T-helper 2 cell treated with Interferon-gamma antibody and Interleukin-4, amounts not matched to agents 100 ng/mL and 5 ng/mL, for 36 hours (primary cell): ENCODE results near the gene MGA. TPM values are rescaled to one million over a fixed set of nuclear protein-coding genes. Genes with fewer than 3 reads are reported as not detected.

Experiments
- intact Hi-C: fragments of 100-400 bp; cut with micrococcal nuclease; formaldehyde crosslinking; loops from one replicate; pipeline ENCODE4 v1.15.1; 2023
- total RNA-seq: library from RNA; stranded (reverse); gene quantifications from 2 replicates; pipeline ENCODE4 v1.2.3, GENCODE V29; 2022

Gene MGA
- total RNA-seq, 1 donor from 2014 or later: 38.0 TPM

- intact Hi-C loops: no loop called here
Measured at GRCh38 chr15:41804361-41804760, 144.2 kb downstream of the MGA start.

- intact Hi-C loops: no loop called here
Measured at GRCh38 chr15:41804916-41805666, 144.9 kb downstream of the MGA start.

- intact Hi-C loops: no loop called here
Measured at GRCh38 chr15:41805711-41806110, 145.5 kb downstream of the MGA start.

GRCh38 chr15:41806291-41807181 lies 146.3 kb downstream of the MGA start:
- intact Hi-C loops: no loop called here

- intact Hi-C loops: no loop called here
Measured at GRCh38 chr15:41809121-41809520, 148.9 kb downstream of the MGA start.

GRCh38 chr15:41809526-41810220 lies 149.5 kb downstream of the MGA start:
- intact Hi-C loops: no loop called here

- intact Hi-C loops: loop anchor here (1.0 kb wide), 1 partner anchor 37 kb away; the partner anchor contains the start of gene MAPKBP1
Measured at GRCh38 chr15:41810651-41811431, 150.6 kb downstream of the MGA start.

- intact Hi-C loops: loop anchor here (1.0 kb wide), 1 partner anchor 37 kb away; the partner anchor contains the start of gene MAPKBP1
Measured at GRCh38 chr15:41811432-41812195, 151.4 kb downstream of the MGA start.

GRCh38 chr15:41812820-41813375 lies 152.7 kb downstream of the MGA start:
- intact Hi-C loops: no loop called here

GRCh38 chr15:41813426-41813825 lies 153.2 kb downstream of the MGA start:
- intact Hi-C loops: no loop called here

- intact Hi-C loops: no loop called here
Measured at GRCh38 chr15:41814534-41814933, 154.3 kb downstream of the MGA start.

- intact Hi-C loops: no loop called here
Measured at GRCh38 chr15:41816788-41817187, 156.6 kb downstream of the MGA start.

- intact Hi-C loops: no loop called here
Measured at GRCh38 chr15:41817327-41817726, 157.1 kb downstream of the MGA start.

- intact Hi-C loops: no loop called here
Measured at GRCh38 chr15:41817781-41818180, 157.6 kb downstream of the MGA start.

GRCh38 chr15:41819455-41820050 lies 159.3 kb downstream of the MGA start:
- intact Hi-C loops: no loop called here

GRCh38 chr15:41820791-41821423 lies 160.7 kb downstream of the MGA start:
- intact Hi-C loops: no loop called here

- intact Hi-C loops: no loop called here
Measured at GRCh38 chr15:41821831-41822230, 161.6 kb downstream of the MGA start.

- intact Hi-C loops: no loop called here
Measured at GRCh38 chr15:41822471-41822870, 162.3 kb downstream of the MGA start.
